Amniotic epithelial cell (primary cell): ENCODE results near the gene OCRL.

Source experiments
- DNase-seq: peaks from one replicate; pipeline ENCODE4 v3.0.0-alpha.2; 2010; ENCODE audit warnings: low read depth

OCRL gene

GRCh38 chrX:129585691-129586090, 45.6 kb downstream of the OCRL start:
- DNase-seq: peak; percentile 30

- DNase-seq: no peak
Measured at GRCh38 chrX:129586446-129586845, 46.4 kb downstream of the OCRL start.

- no peak for DNase-seq
Measured at GRCh38 chrX:129590596-129590995, 50.5 kb downstream of the OCRL start.

GRCh38 chrX:129593137-129593536, 53.1 kb downstream of the OCRL start:
- peak; percentile 39 for DNase-seq

- DNase-seq: no peak
Measured at GRCh38 chrX:129594781-129595180, 54.7 kb downstream of the OCRL start.

- DNase-seq: no peak
Measured at GRCh38 chrX:129596077-129596476, 56.0 kb downstream of the OCRL start.

- no peak for DNase-seq
Measured at GRCh38 chrX:129597905-129598304, 57.8 kb downstream of the OCRL start.

- DNase-seq: no peak
Measured at GRCh38 chrX:129599499-129599898, 59.4 kb downstream of the OCRL start.

GRCh38 chrX:129599996-129600395, 59.9 kb downstream of the OCRL start:
- DNase-seq: no peak

- DNase-seq: no peak
Measured at GRCh38 chrX:129600981-129601424, 60.9 kb downstream of the OCRL start.

- peak; percentile 19 for DNase-seq
Measured at GRCh38 chrX:129606918-129607317, 66.9 kb downstream of the OCRL start.

- DNase-seq: no peak
Measured at GRCh38 chrX:129608496-129608895, 68.4 kb downstream of the OCRL start.

- DNase-seq: no peak
Measured at GRCh38 chrX:129609395-129609794, 69.3 kb downstream of the OCRL start.

- no peak for DNase-seq
Measured at GRCh38 chrX:129612396-129612795, 72.3 kb downstream of the OCRL start.

GRCh38 chrX:129613596-129613995, 73.5 kb downstream of the OCRL start:
- no peak for DNase-seq

GRCh38 chrX:129614481-129615255, 74.6 kb downstream of the OCRL start:
- no peak for DNase-seq

GRCh38 chrX:129617420-129617819, 77.4 kb downstream of the OCRL start:
- DNase-seq: no peak

- no peak for DNase-seq
Measured at GRCh38 chrX:129618997-129619396, 78.9 kb downstream of the OCRL start.

- DNase-seq: peak; percentile 77
Measured at GRCh38 chrX:129622757-129623301, 82.8 kb downstream of the OCRL start.

- no peak for DNase-seq
Measured at GRCh38 chrX:129626026-129626425, 86.0 kb downstream of the OCRL start.

GRCh38 chrX:129629837-129630236, 89.8 kb downstream of the OCRL start:
- no peak for DNase-seq

GRCh38 chrX:129631849-129632248, 91.8 kb downstream of the OCRL start:
- DNase-seq: no peak

- peak; percentile 20 for DNase-seq
Measured at GRCh38 chrX:129632443-129632842, 92.4 kb downstream of the OCRL start.

GRCh38 chrX:129634541-129634940, 94.5 kb downstream of the OCRL start:
- DNase-seq: no peak
